Stimulated activated CD4-positive, alpha-beta T cell treated with anti-CD3 and anti-CD28 coated beads, Interleukin-1b, Interleukin-23, amount 100 ng/mL, for 4 hours (primary cell): ENCODE data around the gene CNIH3.
"Not testable (repeated sequence)": the region's sequence is repeated elsewhere in the genome, so short reads cannot be mapped to it uniquely, and the experiment has no call there.

Experiments
- DNase-seq, 2 donors: peaks; one replicate each; pipeline ENCODE4 v3.0.0-alpha.2; 2020; ENCODE audit warnings: low read depth in 2 of 2

The CNIH3 gene

DNA sequence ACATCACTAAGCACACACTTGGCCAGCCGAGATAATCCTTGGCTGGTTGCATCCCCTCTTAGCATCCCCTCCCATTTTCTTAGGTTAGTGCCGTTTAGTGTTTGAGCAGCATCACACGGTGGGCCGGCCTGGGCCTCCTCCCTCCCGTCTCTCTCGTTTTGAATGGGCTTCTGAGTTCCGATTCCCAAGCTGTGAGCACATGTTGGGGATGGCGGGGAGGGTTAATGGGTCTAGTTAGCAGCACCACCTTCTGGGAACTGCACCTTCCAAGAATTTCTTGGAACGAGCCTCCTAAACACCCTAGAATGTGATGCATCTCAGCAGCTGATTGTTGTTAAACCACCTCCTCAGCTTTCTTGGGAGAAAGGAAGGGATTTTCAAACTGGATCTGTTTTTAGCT is 73.3 kb downstream of the CNIH3 start:
- DNase-seq = no peak

GRCh38 chr1:224690576-224690975 is 74.5 kb downstream of the CNIH3 start:
- DNase-seq = no peak

GRCh38 chr1:224691148-224691925 is 75.2 kb downstream of the CNIH3 start:
- no peak for DNase-seq

DNA sequence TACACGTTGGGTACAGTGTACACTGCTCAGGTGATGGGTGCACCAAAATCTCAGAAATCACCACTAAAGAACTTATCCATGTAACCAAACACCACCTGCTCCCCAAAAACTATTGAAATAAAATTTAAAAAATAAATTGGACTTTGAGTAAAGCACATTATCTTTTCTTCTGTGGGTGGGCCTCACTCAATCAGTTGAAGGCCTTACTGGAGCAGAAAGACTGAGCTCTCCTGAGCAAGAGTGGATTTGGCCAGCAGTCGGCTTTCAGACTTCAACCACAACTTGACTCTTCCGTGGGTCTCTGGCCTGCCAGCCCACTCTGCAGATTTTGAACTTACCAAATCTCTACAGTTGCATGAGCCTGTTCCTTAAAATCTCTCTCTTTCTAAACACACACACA is 78.9 kb downstream of the CNIH3 start:
- DNase-seq = no peak

DNA sequence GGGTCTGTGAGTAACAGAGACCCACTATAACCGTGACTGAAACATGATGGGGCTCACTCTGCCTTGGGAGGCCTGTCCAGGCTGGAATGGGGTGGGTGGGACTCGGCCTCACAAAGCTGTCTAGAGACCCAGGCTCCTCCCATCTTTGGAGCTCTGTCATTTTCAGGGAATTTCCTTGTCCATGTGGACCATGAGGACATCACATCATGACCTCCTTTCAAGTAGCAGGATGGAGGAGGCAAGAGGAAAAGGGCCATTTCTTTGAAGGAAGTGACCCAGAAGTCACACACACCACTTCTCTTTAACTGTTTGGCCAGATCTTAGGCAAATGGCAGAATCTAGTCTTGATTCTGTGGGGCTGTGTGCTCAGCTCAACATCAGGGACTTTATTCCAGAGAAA is 79.9 kb downstream of the CNIH3 start:
- DNase-seq = no peak

- DNase-seq = no peak
These were observed 81.0 kb downstream of the CNIH3 start for GRCh38 chr1:224696891-224697765.

DNA sequence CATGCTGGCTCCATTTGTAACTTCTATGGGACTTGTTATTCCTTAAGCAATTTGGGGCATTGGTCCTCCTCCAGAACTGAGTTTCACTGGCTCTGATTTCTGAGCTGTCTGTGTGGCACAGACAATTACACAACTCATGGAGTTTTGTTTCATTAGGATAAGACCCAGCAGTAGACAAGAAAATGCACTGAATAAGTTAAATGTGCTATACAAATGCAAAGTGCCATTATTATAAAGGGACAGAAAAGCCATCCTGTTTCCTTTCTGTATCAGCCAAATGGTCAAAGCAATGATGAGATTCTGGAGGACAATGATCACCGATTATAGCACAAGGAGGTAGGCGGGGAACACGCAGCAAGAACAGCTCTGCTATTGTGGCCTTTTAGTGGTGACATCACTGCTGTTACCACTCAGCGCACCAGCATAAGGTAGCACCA is 81.9 kb downstream of the CNIH3 start:
- DNase-seq = no peak

GRCh38 chr1:224700918-224701531 is 84.9 kb downstream of the CNIH3 start:
- DNase-seq = no peak

- DNase-seq = no peak
These were observed 87.6 kb downstream of the CNIH3 start for GRCh38 chr1:224703702-224704101.

- DNase-seq = no peak
These were observed 88.1 kb downstream of the CNIH3 start for GRCh38 chr1:224704107-224704735.

- DNase-seq = no peak
These were observed 89.5 kb downstream of the CNIH3 start for GRCh38 chr1:224705578-224705977.

- no peak for DNase-seq
These were observed 92.0 kb downstream of the CNIH3 start for GRCh38 chr1:224707843-224708725.

GRCh38 chr1:224710196-224710595 is 94.1 kb downstream of the CNIH3 start:
- no peak for DNase-seq

- DNase-seq = not testable (repeated sequence)
These were observed 95.2 kb downstream of the CNIH3 start for GRCh38 chr1:224711231-224711756.

- no peak for DNase-seq
These were observed 95.8 kb downstream of the CNIH3 start for GRCh38 chr1:224711876-224712275.

- no peak for DNase-seq
These were observed 97.1 kb downstream of the CNIH3 start for GRCh38 chr1:224713228-224713627.

GRCh38 chr1:224714553-224714952 is 98.4 kb downstream of the CNIH3 start:
- no peak for DNase-seq

DNA sequence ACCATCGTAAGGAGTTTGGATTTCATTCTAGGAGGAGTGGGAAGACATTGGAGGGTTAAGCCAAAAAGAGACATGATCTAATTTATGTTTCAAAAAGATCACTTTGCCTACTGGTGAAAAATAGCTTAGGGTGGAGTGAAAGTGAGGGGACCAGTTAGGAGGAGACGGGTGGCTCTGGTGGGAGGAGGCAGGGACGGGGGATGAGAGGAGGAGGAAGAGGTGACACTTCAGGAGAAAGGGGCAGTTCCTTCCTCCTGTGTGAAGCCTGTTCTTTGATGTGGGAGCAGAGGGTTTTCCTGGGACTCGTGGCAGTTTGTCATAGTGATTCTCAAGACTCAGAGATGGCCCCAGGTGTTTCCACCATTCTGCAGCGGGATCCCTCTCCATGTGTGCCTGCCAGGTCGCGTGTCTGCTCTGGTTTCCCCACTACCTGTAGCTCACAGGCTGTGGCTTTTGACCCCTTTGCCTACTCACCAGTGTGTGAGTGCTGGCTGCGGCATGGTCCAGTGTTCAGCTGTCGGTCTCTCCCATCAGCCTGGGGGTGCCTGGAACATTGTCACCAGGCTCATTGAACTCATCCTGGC is 102.4 kb downstream of the CNIH3 start:
- no peak for DNase-seq

GRCh38 chr1:224719716-224720115 is 103.6 kb downstream of the CNIH3 start:
- DNase-seq = no peak

DNA sequence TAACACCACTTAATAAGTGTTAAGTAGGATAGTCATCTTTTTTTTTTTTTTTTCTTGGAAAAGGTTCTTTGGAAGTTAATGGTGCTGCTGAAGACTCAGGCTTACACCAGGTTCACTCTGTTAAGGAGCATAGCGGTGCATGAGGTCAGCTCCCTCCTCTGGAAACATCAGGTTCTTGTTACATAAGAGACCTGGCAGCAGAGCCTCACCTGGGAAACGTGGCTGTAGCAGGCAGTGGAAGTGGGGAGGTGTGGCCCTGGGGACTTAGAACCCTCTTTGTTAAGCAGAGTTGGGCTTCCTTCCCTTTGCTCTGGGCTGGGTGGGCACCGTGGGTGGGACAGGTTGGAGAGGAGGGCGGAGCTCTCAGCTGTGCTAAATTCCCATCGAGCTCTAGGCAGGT is 104.1 kb downstream of the CNIH3 start:
- no peak for DNase-seq
